HG02759 (cell line): Measurements from ENCODE around the gene RMDN3.

Experiments used
- ATAC-seq: cut with Tn5 transposase; IDR thresholded peaks from one replicate; pipeline ENCODE4 v1.9.1; 2021; ENCODE audit warnings: mild to moderate bottlenecking, moderate library complexity; ENCODE audit not compliant: unreplicated experiment

The RMDN3 gene

GRCh38 chr15:40749151-40749630, 5.9 kb downstream of the RMDN3 start:
- ATAC-seq, result no peak

DNA sequence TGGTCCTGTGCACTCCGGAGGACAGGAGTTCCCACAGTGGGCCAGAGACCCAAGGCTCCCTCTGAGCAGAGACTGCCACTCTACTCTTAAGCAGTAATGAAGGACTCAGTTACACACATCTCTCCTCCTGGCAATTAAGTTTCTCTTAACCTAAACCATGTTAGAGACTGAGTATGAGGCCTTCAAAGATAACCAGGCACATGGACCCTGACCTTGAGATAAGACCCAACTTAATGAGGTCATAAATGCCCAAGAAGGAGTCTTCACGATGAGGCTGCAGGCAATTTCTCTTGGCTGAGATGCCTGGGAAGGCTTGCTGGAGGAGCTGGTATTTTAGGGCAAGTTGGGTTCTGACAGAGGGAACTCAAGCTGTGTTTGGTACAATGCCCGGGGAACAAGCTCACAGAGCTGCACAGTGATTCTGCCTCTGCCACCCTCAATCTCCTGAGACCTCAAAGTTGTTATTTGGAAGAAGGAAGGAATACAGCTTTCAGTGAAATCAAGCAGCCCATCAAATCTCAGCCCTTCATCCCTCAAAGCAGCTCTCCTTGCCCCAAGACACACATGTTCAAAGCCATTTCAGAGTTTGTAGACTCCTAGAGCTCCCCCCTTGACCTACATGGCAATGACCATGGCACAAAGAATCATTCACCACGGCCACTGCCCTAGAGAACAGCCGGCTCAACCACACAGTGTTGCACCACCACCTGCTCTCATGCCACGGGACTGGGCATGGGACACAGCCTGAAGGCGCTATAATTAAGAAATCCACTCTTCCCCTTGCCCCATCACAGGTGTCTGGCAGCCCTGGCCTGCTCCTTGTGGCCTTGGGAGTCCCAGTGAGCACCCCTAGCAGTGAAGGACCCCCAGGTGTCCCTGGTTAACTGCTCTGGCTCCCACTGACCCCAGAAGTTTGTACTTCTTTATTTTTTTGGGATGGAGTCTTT, 7.1 kb downstream of the RMDN3 start:
- ATAC-seq, result no peak

DNA sequence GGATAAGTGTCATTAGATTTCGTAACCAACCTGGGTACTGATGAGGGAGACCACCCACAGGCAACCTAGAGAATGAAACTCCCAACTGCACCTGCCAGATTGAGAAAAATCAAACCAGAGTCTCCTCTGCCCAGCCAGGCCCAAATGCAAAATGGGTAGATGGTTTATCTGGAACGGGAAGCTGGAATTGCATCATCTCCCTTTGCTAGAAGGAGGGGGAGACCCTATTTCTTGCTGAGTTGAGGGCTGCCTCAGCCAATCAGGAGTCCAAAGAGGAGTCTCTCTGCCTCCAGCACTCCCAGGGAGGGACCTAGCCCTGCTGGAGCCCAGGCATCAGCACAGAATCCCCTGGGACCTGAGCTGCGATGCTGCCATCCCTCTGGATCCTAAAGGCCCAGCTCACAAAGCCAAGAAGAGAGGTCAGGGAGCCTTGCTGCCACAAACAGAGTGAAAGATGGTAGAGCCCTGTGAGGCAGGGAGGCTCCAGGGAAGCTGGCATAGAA, 8.1 kb downstream of the RMDN3 start:
- no peak for ATAC-seq

DNA sequence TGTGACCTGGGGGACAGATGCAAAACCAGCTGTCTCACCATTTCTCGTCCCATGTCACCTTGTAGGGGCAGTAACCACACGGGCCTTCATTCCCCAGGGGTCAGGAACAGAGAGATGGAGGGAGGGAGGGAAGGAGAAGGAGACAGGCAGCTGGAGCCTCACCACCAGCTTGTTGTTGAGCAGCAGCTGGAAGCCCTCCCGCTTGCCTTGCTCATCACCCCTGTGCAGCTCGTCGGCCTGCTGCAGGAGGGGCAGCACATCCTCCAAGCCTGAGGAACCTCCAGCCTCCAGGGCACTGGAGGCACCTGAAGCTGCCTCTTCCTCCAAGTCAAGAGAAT, 10.3 kb downstream of the RMDN3 start:
- ATAC-seq, result no peak

DNA sequence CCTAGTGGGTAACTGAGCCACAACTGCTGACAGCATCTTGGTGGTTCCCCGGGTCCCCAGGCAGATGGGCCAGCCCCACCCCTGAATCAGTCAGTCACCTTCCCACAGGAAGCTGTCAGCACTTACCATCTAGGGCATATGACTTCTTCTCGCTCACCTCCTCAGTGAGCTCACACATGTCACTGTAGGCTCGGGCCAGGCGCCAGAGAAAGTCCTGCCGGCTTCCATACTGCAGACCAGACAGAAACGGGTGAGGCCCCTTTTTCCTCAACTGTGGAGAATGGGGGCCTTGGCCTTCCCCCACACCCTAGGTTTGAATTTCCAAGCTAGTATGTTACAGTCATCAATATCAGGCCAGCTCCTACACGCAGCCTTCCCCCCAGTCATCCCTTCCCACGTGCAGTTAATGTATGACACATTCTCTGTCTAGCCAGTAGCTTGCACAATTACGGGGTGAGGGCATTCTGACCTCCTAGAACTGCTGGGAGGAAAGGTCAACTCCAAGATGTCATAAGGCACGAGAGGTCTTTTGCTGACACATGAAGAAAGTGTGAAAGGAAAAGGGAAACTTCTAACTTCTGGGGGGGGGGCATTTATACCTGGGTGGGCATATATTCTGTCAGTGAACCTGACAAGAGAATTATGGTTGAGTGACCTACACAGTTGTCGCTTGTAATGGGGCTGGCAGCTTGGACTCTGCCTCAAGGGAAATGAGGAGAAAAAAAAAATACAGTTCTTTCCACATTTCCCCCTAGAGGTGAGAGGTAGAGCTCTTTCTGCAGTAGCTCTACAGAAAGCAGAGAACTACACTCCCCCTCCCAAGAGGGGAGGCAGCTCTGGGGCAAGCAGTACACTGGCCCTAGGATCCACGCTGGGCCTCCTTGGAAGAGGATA, 10.9 kb downstream of the RMDN3 start:
- ATAC-seq, result peak; percentile 42

GRCh38 chr15:40743485-40743901, 11.6 kb downstream of the RMDN3 start:
- no peak for ATAC-seq

GRCh38 chr15:40739854-40740253, 15.2 kb downstream of the RMDN3 start:
- ATAC-seq, result no peak

DNA sequence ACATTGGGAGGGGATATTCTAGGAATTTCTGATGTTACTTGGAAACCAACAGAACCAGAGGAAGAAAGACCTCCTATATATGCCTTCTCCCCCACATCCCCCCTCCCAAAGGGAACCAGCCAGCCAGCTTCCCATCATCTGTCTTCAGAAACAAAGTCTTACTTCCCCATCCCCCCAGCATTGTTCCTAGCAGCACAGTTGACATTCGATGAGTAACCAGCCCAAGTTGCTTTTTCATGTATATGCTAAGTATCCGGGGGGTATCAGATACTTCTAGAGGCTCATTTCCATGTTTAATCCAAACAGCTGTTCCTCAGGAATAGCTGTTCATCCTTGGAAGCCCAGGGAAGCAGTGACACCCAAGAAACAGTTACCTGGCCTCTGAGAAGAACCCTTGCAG, 16.0 kb downstream of the RMDN3 start:
- ATAC-seq, result no peak

DNA sequence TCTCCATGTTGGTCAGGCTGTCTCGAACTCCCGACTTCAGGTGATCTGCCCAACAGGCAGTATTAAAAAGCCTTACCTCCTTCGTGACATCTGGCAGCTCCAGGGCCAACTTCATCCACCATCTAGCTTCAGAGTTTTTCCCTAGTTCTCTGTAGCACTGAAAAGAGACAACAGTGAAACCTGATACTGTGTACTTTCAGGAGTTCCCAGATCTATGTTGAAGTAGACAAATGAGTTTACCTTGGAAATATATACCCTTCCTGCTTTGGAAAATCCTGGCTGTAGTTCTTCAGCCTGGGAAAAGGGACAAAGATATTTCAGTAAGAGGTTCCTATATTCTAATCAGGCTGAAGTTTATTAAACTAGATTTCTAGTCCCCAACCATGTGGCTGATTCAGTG, 18.0 kb downstream of the RMDN3 start:
- no peak for ATAC-seq

GRCh38 chr15:40736575-40736974, 18.5 kb downstream of the RMDN3 start:
- no peak for ATAC-seq

DNA sequence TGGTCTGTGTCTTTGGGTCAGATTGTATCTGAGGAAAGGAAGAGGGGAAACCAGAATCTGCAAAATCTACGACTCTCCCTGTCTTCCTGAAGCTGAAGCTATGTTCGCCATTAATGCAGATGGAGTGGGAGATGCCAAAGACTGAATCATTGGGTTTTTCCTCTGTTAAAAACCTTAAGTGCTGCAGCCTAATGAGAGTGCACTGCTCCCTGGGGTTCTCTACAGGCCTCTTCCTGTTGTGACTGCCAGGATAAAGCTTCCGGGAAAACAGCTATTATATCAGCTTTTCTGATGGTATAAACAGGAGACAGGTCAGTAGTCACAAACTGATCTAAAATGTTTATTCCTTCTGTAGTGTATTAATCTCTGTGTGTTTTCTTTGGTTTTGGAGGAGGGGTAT, 24.0 kb downstream of the RMDN3 start:
- no peak for ATAC-seq

DNA sequence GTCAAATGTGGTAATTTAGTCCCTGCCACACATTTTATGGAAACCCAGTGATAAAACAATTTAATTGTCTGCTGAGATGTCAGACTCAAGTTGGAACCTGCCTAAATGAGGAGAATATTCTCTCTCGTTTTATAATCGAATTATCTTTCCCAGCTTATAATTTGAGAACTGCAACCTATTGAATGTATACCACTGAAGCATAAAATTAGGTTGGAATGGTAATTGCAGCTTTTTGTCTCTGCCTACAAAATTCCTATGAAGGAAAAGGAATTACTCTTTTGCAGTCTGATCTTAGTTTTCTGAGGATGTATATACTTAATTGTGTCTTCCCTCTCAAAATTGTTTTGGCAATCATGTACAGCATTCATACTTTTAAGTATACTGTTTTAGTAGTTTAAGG, 31.1 kb downstream of the RMDN3 start:
- ATAC-seq, result no peak

- no peak for ATAC-seq
Measured at GRCh38 chr15:40722934-40723333, 32.1 kb downstream of the RMDN3 start.

DNA sequence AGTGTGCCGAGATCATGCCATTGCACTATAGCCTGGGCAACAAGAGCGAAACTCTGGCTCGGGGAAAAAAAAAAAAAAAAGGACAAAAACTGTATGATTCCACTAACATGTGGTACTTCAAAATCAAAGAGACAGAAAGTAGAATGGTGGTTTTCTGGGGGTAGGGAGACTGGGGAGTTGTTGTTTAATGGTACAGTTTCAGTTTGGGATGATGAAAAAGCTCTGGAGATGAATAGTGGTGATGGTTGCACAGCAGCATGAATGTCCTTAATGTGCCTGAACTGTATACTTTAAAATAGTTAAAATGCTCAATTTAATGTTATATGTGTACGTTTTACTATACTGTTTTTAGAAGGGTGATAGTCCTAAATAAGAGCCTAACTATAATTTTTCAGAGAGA, 32.7 kb downstream of the RMDN3 start:
- no peak for ATAC-seq

GRCh38 chr15:40721701-40722100, 33.4 kb downstream of the RMDN3 start:
- ATAC-seq, result no peak

DNA sequence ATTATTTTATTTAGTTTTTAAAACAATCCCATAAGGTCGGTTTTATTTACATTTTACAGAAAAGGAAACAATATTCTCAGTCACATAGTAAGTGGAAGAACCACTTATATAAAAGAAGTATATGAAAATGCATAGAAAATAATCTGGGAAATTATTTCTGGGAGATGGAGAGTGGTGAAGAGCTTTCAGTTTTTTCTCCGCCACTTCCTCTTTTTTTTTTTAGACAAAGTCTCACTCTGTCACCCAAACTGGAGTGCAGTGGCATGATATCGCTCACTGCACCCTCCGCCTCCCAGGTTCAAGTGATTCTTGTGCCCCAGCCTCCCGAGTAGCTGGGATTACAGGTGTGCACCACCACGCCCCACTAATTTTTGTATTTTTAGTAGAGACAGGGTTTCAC, 38.9 kb downstream of the RMDN3 start:
- ATAC-seq, result no peak

- no peak for ATAC-seq
Measured at GRCh38 chr15:40714144-40714543, 40.9 kb downstream of the RMDN3 start.

DNA sequence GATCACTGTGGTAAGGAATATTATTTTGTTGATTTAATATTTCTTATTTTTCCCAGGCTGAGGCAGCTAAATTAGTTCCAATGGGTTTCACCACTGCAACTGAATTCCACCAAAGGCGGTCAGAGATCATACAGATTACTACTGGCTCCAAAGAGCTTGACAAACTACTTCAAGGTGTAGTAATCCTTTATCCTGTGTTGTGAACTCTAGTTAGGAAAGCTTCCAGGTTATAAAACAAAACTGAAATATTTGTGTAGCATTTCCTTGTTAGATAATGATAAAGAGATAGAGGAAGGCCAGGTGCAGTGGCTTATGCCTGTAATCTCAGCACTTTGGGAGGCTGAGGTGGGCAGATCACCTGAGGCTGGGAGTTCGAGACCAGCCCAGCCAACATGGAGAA, 48.9 kb downstream of the RMDN3 start:
- ATAC-seq, result no peak

DNA sequence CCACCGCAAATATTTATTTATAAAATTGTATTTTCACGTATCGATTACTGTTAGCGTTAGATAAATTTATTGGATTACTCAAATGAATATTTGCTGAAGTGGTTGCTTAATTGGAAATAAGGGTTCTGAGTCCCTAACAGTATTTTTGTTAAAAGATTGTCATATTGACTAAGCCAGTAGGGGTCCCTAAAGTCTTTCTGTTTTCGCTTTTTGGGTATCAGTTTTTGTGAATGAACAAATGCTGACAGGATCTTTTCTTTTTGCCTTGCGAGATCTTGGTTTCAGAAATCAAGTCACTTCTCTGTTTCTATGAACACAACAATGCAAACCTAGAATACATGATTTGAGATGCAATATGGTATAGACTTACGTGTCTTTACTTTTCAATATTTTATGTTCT, 53.0 kb downstream of the RMDN3 start:
- no peak for ATAC-seq

GRCh38 chr15:40697916-40698315, 57.1 kb downstream of the RMDN3 start:
- ATAC-seq, result no peak

GRCh38 chr15:40696228-40696627, 58.8 kb downstream of the RMDN3 start:
- no peak for ATAC-seq

DNA sequence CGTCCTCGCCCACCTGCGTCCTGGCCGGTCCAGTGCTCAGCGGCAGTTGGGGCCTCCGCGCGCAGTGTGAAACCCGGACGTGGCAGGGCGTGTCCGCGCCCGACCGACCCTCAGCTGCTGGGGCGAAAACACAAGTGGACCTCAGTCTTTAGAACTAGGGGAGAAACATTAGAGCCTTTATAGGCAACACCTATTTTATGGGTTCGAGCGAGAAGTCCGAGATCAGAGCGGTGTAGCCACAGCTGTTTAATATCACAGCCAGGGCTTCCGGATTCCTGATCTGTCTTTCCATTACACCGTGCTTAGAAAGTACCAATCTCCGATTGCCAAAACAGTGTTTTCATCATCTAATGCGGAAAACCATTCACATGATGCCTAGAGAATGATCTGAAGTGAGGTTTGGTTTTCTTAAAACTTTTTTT, 59.6 kb downstream of the RMDN3 start:
- ATAC-seq, result peak; percentile 33
